Sigmoid colon (tissue), 4 donors: ENCODE results near the gene LAMC3.

Source experiments
- EP300 ChIP-seq, 4 donors: sonication (generic); formaldehyde crosslinking; IDR thresholded peaks; one replicate each; pipeline ENCODE4 v1.6.1; 2017; ENCODE audit warnings: antibody characterized with exemption in 4 of 4
- POLR2A ChIP-seq, 2 donors: fragments of 450-650 bp; IDR thresholded peaks; one replicate each; pipeline ENCODE4 v1.6.1; 2016; ENCODE audit warnings: antibody characterized with exemption in 2 of 2, mild to moderate bottlenecking in 2 of 2, moderate library complexity in 2 of 2
- POLR2AphosphoS5 ChIP-seq, 4 donors: sonication (generic); formaldehyde crosslinking; IDR thresholded peaks; one replicate each; pipeline ENCODE4 v1.6.1; 2017; ENCODE audit warnings: antibody characterized with exemption in 4 of 4
- TF ChIP-seq, protein P1 (sequence below), 4 experiments: fragments of 450-650 bp in 3 of 4; fragments of 200-600 bp in 1 of 4; IDR thresholded peaks; one replicate each; pipeline ENCODE4 v1.5.1; 2016 to 2019; ENCODE audit warnings: antibody characterized with exemption in 4 of 4, mild to moderate bottlenecking in 3 of 4, moderate library complexity in 2 of 4

DNA sequence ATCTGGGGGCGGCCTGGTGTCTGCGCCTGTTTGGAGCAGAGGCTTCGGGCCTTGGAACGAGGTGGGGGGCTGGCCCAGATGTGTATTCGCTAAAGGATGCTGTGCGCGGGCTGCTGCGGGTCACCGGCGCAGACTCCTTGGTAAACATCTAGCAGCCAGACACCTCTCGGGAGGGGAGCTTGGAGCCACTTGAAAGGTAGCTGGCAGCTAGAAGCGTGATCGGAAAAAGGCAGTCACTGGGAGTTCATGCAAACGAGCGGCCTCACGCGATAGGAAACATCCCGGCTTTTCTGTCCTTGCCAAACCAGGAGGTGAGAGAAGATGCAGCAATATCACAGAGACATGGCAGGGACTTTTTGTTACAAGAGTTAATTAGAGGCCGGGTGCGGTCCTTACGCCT lies 8.1 kb downstream of the LAMC3 start:
- TF ChIP-seq POLR2A (IDR thresholded peaks at IDR 0.05), result no peak
- TF ChIP-seq, protein P1, sequence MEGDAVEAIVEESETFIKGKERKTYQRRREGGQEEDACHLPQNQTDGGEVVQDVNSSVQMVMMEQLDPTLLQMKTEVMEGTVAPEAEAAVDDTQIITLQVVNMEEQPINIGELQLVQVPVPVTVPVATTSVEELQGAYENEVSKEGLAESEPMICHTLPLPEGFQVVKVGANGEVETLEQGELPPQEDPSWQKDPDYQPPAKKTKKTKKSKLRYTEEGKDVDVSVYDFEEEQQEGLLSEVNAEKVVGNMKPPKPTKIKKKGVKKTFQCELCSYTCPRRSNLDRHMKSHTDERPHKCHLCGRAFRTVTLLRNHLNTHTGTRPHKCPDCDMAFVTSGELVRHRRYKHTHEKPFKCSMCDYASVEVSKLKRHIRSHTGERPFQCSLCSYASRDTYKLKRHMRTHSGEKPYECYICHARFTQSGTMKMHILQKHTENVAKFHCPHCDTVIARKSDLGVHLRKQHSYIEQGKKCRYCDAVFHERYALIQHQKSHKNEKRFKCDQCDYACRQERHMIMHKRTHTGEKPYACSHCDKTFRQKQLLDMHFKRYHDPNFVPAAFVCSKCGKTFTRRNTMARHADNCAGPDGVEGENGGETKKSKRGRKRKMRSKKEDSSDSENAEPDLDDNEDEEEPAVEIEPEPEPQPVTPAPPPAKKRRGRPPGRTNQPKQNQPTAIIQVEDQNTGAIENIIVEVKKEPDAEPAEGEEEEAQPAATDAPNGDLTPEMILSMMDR (IDR thresholded peaks at IDR 0.05), result no peak
- TF ChIP-seq EP300 (IDR thresholded peaks at IDR 0.05), result no peak
- no peak for TF ChIP-seq POLR2AphosphoS5 (IDR thresholded peaks at IDR 0.05)
